ENCODE results near the gene FMN1.
A peak's percentile ranks its signal among the peaks of the same experiment; 100 is the strongest.

FMN1 gene

DNA sequence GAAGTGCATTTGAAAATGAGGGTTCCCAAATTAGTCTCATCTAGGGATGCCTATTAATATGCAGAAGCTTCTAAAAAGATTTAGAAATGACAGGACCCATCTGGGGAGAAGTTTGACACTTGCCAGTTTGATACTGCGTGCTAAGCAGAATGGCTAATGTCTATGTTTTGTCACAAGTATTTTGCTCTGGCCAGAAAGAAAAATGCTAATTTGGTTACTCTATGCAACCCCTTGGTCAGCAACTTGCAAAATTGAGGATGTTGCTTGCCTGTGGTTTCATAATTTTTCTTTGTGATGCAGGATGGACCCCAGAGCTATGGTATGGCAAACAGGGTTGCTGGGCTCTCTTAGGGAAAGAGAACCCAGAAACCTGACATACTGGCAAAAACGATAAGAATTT lies 148.2 kb downstream of the FMN1 start:
- no peak for DNase-seq

DNA sequence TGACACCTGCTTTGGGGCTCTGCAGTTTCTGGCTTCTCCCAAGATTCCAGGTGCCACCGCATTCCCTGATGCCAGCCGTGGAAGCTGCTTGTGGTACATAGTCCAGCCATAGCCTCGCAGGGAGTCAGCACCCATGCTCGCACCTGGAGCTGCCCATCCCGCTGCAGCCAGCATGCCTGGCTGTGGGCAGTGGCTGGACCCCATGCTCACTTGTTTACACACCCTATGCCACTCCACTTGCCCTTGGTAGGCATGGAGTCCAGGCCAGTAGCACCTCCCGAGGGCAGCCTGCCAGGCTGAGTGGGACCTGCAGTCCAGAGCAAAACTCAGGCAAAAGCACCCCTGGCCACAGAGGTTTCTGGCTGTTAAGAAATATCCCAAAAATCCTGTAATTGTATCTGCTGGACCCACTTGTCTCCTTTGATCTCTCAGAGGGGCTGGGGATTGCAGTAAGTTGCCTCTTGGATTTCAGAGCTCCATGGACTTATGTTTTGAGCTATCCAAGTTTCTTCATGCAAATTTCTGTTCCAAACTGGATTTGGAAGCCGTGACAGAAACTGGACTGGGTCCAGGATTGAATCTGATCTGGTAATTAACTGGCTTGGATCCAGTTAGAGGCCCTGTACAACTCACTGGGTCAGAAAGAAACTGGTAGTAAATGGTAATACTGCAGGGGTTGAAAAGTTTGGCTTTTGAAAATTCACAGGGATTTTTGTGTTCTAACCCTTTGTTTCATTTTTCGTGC lies 149.3 kb downstream of the FMN1 start:
- DNase-seq, result no peak

- no peak for DNase-seq
Observed at GRCh38 chr15:33044598-33044997, 149.9 kb downstream of the FMN1 start.

DNA sequence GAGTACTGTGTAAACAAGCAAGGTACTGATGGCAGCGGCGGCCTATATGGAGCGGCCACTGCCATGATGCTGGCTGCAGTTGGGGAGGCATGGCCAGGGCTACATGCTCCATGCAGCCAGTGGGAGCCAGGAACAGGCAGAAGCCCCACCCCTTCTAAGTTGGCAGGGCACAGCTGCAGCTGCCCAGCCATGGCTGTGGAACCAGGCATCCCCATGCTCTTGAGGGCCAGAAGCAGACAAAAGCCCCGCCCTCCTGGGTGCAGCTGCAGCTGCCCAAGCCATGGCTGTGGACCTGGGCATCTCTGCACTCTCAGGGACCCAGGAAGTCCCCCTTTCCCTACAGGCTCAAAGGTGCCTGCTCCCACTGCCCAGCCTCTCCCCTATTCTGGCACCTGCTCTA lies 150.9 kb downstream of the FMN1 start:
- DNase-seq, result no peak

GRCh38 chr15:33040496-33040895 lies 154.0 kb downstream of the FMN1 start:
- DNase-seq, result no peak

DNA sequence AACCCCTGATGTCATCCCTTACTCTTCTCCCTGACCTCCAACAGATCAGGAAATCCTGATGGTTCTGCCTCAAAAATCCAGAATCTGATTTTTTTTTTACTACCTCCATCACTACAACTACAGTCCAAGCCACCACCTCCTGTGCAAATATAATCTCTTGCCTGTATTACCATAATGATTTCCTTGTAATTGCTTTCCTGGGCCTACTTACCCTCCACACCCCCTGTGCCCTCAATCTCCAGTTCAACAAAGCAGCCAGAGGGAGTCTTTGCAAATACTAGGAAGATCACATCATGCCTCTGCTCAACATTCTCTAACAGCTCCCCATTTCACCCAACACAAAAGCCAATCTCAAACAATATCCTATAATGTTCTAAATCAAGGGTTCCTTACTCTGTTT lies 159.9 kb downstream of the FMN1 start:
- DNase-seq, result no peak

DNA sequence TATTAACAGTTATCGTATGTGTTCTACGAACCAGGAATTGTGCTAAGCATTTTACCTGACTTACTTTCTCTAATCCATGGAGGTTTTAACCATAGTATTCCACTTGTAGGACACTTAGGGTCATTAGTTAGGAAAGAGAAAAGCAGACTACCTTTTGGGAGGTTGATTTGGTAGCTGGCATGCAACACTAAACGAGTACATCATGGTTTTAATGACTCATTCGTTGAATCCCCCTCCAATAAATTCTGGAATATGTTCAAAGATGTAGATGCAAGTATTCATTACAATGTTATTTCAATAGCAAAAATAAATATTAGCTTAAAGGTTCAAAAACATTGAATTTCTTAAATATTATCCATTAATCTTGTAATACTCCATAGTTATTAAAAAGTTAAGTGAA lies 162.5 kb downstream of the FMN1 start:
- no peak for DNase-seq

GRCh38 chr15:33031324-33031821 lies 163.1 kb downstream of the FMN1 start:
- DNase-seq, result peak; percentile 61 to 80

- DNase-seq, result no peak
Observed at GRCh38 chr15:33030315-33030714, 164.2 kb downstream of the FMN1 start.

GRCh38 chr15:33029109-33029652 lies 165.3 kb downstream of the FMN1 start:
- DNase-seq, result no peak

GRCh38 chr15:33028495-33028894 lies 166.0 kb downstream of the FMN1 start:
- no peak for DNase-seq

- DNase-seq, result no peak
Observed at GRCh38 chr15:33027306-33028035, 167.0 kb downstream of the FMN1 start.

DNA sequence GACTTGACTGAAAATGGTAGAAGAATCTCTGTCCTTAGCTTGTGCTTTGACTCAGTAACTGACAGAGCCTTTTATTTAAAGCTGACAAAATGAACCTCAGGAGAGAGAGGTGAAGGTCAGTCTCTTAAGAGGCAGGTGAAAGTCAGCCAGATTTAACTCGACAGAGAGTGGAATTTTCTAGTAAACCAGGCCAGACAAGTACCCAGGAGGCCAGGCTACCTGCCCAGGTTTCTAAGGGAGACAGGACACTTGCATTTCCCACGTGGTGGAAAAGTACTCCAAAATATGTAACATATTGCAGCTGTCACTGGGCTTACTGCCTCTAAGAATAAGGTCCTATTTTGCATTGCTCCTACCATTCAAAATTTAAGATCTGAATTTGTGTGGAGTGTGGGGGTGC lies 167.9 kb downstream of the FMN1 start:
- DNase-seq, result no peak

GRCh38 chr15:33022629-33023028 lies 171.9 kb downstream of the FMN1 start:
- DNase-seq, result peak in 1 of 2 donors; percentile 4

DNA sequence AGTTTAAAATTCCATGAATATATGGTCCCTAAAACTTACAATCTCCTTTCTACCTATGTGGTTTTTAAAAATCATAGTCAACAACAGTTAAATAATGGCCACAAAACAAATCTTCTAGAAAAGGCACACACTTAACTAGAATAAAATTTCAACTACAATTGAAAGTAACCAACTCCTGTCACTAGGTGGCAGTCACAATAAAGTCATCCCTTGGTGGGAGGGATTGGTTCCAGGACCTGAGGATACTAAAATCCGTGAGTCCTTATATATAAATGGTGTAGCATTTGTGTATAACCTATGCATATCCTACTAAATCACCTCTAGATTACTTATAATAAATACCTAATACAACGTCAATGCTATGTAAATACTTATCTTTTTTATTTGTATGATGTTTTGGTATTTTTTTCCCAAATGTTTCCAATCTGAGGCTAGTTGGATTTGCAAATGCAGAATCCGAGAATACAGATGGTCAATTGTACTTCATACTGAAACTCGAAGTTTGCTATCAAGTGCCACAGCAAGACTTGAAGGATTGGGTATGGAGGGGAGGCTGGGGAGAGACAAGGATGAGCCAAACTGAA lies 172.6 kb downstream of the FMN1 start:
- peak; percentile 44 to 45 for DNase-seq

DNA sequence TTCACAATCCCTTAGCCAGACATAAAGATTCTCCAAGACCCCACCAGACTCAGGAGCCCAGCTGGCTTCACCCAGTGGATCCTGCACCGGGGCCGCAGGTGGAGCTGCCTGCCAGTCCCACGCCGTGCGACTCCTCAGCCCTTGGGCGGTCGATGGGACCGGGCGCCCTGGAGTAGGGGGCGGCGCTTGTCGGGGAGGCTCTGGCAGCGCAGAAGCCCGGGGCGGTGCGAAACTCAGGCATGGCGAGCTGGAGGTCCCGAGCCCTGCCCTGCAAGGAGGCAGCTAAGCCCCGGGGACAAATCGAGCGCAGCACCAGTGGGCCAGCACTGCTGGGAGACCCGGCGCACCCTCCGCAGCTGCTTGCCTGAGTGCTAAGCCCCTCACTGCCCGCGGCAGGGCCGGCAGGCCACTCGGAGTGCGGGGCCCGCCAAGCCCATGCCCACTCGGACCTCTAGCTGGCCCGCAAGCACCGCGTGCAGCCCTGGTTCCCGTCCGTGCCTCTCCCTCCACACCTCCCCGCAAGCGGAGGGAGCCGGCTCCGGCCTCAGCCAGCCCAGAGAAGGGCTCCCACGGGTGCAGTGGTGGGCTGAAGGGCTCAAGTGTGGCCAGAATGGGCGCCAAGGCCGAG lies 175.0 kb downstream of the FMN1 start:
- no peak for DNase-seq

- DNase-seq, result no peak
Observed at GRCh38 chr15:33016405-33017024, 178.0 kb downstream of the FMN1 start.

DNA sequence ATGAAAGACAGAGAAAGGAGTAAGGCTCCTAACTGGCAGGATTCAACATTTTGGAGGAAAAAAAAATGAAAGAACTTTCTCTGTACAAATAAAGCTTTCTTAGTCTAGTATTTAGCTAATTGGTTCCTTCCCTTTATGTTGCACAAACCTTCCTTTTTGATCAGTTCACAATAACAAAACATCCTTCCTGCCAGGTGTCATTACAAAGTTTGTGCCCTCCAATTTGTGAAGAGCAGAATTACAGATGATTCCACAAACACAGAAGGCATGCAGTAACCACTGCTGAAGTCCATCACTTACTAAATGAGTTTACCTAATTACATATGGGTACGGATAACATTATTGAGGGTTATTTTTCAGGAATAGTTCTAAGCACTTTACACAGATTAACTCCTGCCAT lies 179.9 kb downstream of the FMN1 start:
- DNase-seq, result no peak

DNA sequence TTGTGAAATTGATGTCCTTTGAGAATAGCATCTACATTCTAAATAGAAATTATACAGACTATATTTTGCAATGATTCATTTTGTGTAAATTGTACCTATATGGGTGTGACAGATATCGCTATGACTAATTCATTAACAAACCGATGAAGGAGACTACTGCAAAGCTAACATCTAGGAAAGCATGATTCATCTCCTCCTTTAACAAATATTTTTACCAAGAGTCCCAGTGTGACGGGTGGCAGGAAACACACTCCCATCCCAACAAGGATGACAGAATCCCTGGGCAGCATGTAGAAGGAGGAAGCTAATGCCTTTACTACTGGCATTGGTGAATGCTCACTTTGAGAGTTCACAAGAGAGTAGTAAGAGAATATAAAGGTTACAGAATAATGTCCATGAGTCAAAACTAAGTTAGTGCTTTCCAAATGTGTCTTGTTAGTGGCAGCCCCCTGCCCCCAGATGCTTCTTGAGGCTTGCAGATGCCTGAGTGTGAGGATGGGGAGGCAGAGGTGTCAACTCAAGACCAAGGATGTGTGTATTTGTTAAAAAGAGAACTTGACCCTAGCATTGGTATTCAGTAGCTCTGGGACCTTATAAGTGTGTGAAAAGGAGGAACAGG lies 180.6 kb downstream of the FMN1 start:
- DNase-seq, result peak in 1 of 2 donors; percentile 28

DNA sequence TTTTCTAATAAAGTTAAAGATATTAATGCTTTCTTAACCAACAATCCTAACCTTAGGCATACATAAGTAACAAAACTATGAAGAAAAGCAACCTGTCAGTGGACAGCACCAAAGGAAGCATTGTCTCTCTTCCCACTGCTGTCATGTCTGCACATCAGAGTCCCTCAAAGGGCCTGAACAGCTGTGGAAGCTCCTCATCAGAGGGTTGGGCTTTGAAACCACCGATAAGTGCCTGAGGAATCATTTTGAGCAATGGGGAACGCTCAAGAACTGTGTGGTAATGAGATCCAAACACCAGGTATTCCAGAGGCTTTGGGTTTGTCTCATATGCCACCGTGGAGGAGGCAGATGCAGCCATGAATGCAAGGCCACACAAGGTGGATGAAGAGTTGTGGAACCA lies 182.5 kb downstream of the FMN1 start:
- no peak for DNase-seq

DNA sequence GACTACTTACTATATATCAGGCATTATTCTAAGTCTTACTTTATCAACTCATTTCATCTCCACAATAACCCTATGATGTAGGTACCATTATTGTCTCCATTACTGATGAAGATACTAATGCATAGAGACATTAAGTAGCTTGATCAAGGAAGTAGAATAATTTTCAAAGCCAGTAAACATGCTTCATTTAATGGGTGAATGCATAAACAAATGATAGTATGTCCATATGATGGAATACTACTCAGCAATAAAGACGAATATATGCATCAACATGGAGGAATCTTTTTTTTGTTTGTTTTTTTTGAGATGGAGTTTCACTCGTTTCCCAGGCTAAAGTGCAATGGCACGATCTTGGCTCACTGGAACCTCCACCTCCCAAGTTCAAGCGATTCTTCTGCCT lies 184.9 kb downstream of the FMN1 start:
- no peak for DNase-seq

DNA sequence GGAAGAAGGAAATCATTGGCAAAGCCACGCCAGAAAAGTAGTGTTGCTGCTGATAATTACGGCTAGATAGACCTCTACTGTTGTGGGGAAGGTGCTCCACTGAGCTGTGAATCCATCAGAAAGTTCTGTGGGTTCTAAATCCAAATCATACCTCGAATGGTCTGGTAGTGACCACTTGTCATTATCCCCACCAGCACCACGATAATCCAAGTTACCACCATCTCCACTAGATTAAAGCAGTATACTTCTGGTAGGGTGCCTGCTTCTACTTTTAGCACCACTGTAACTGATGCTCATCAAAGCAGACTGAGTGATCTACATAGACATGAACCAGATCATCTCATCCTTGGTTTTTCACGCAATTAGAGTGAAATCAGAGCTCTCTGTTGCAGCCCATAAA lies 185.5 kb downstream of the FMN1 start:
- DNase-seq, result no peak

Data from inflammatory macrophage (primary cell).